ENCODE data around the gene VTI1A. TPM values are rescaled to one million over a fixed set of nuclear protein-coding genes. Genes with fewer than 3 reads are reported as not detected.
"Not testable (repeated sequence)": the region's sequence is repeated elsewhere in the genome, so short reads cannot be mapped to it uniquely, and the experiment has no call there.

The VTI1A gene
- total RNA-seq, 2 donors from 2014 or later, result 21.0 to 29.6 TPM

GRCh38 chr10:112722758-112723157, 275.7 kb downstream of the VTI1A start:
- H3K4me3 ChIP-seq, result no peak overlapping the region
- no peak for DNase-seq (ENCODE audit: low spot score)
- TF ChIP-seq CTCF (IDR thresholded peaks at IDR 0.05), result no peak

GRCh38 chr10:112723876-112724275, 276.9 kb downstream of the VTI1A start:
- Histone ChIP-seq H3K27me3 (no peaks in the 10 kb centered on the region), H3K4me3 (no peak overlapping the region), H3K9me3 (no peaks in the 10 kb centered on the region), H3K36me3 (no peaks in the 10 kb centered on the region), H3K4me1 (no peaks in the 10 kb centered on the region), H3K27ac (no peak overlapping the region)
- no peak for DNase-seq (ENCODE audit: low spot score)
- TF ChIP-seq CTCF (IDR thresholded peaks at IDR 0.05), result no peak

More at GRCh38 chr10:112722758-112723157, 275.7 kb downstream of the VTI1A start:
- Histone ChIP-seq H3K27me3 (no peaks in the 10 kb centered on the region), H3K27ac (no peak overlapping the region), H3K9me3 (no peaks in the 10 kb centered on the region), H3K4me1 (no peaks in the 10 kb centered on the region), H3K36me3 (no peaks in the 10 kb centered on the region)

- TF ChIP-seq CTCF (IDR thresholded peaks at IDR 0.05), result no peak
- no peaks in the 10 kb centered on the region for H3K9me3 ChIP-seq
- no peak overlapping the region for H3K27ac ChIP-seq
- DNase-seq (ENCODE audit: low spot score), result no peak
- no peak overlapping the region for H3K4me3 ChIP-seq
- no peaks in the 10 kb centered on the region for H3K4me1 ChIP-seq
- no peaks in the 10 kb centered on the region for H3K36me3 ChIP-seq
- H3K27me3 ChIP-seq, result no peaks in the 10 kb centered on the region
Observed at GRCh38 chr10:112724404-112724991, 277.5 kb downstream of the VTI1A start.

GRCh38 chr10:112728118-112728883, 281.3 kb downstream of the VTI1A start:
- Histone ChIP-seq H3K4me3 (no peak overlapping the region), H3K36me3 (no peaks in the 10 kb centered on the region), H3K4me1 (no peaks in the 10 kb centered on the region), H3K9me3 (no peaks in the 10 kb centered on the region), H3K27ac (no peak overlapping the region), H3K27me3 (no peaks in the 10 kb centered on the region)
- no peak for DNase-seq (ENCODE audit: low spot score)
- no peak for TF ChIP-seq CTCF (IDR thresholded peaks at IDR 0.05)

GRCh38 chr10:112728997-112729396, 282.0 kb downstream of the VTI1A start:
- no peak for DNase-seq (ENCODE audit: low spot score)
- no peaks in the 10 kb centered on the region for H3K36me3 ChIP-seq

GRCh38 chr10:112731450-112731849, 284.4 kb downstream of the VTI1A start:
- H3K4me3 ChIP-seq; H3K9me3 ChIP-seq; H3K4me1 ChIP-seq; H3K36me3 ChIP-seq; H3K27ac ChIP-seq; H3K27me3 ChIP-seq; DNase-seq (ENCODE audit: low spot score): not testable (repeated sequence)

More at GRCh38 chr10:112728997-112729396, 282.0 kb downstream of the VTI1A start:
- H3K9me3 ChIP-seq, result no peaks in the 10 kb centered on the region
- TF ChIP-seq CTCF (IDR thresholded peaks at IDR 0.05), result no peak
- no peaks in the 10 kb centered on the region for H3K27me3 ChIP-seq
- no peaks in the 10 kb centered on the region for H3K4me1 ChIP-seq
- no peak overlapping the region for H3K27ac ChIP-seq
- H3K4me3 ChIP-seq, result no peak overlapping the region

All from right atrium auricular region (tissue), 2 donors.